Glutamatergic neuron (in vitro differentiated cells): ENCODE results near the gene TMEM134. TPM values are rescaled to one million over a fixed set of nuclear protein-coding genes. Genes with fewer than 3 reads are reported as not detected.

Experiments used
- DNase-seq: peaks from one replicate; pipeline ENCODE4 v3.0.0; 2022
- H3K27ac Mint-ChIP-seq: one replicate; pipeline ENCODE4 v1.8.0; 2020; ENCODE audit warnings: mild to moderate bottlenecking, mixed read lengths, inconsistent platforms; ENCODE audit not compliant: unreplicated experiment
- H3K27me3 Mint-ChIP-seq: one replicate; pipeline ENCODE4 v1.8.0; 2020; ENCODE audit warnings: mild to moderate bottlenecking, moderate library complexity, mixed read lengths, inconsistent platforms; ENCODE audit not compliant: unreplicated experiment
- H3K36me3 Mint-ChIP-seq: one replicate; pipeline ENCODE4 v1.8.0; 2020; ENCODE audit warnings: mild to moderate bottlenecking, mixed read lengths, inconsistent platforms; ENCODE audit not compliant: unreplicated experiment
- H3K4me1 Mint-ChIP-seq: one replicate; pipeline ENCODE4 v1.8.0; 2020; ENCODE audit warnings: mild to moderate bottlenecking, low read depth, mixed read lengths, inconsistent platforms; ENCODE audit not compliant: unreplicated experiment
- H3K4me3 Mint-ChIP-seq: one replicate; pipeline ENCODE4 v1.8.0; 2020; ENCODE audit warnings: mild to moderate bottlenecking, mixed read lengths, inconsistent platforms; ENCODE audit not compliant: unreplicated experiment
- H3K9me3 Mint-ChIP-seq: one replicate; pipeline ENCODE4 v1.8.0; 2020; ENCODE audit warnings: mild to moderate bottlenecking, moderate library complexity, mixed read lengths, inconsistent platforms; ENCODE audit not compliant: unreplicated experiment
- total RNA-seq: library from RNA; stranded (reverse); fragmentation: NEBNext Ultra II Directional; extraction: Animal tissue kit (Norgen Biotek cat#: 25700); gene quantifications from one replicate; pipeline ENCODE4 v1.2.1, GENCODE V29; 2021; ENCODE audit not compliant: unreplicated experiment
- TF ChIP-seq, protein P1 (sequence below): fragments of 200-600 bp; sonication (generic); IDR thresholded peaks from one replicate; pipeline ENCODE4 v1.5.0; 2021; ENCODE audit not compliant: partially characterized antibody, unreplicated experiment

TMEM134 gene
- total RNA-seq, 1 donor from 2014 or later: 41.9 TPM

- peak overlapping the region; percentile 59 for H3K27ac Mint-ChIP-seq
- peaks cover 2% of the 10 kb centered on the region for H3K4me1 Mint-ChIP-seq
- TF ChIP-seq, protein P1, sequence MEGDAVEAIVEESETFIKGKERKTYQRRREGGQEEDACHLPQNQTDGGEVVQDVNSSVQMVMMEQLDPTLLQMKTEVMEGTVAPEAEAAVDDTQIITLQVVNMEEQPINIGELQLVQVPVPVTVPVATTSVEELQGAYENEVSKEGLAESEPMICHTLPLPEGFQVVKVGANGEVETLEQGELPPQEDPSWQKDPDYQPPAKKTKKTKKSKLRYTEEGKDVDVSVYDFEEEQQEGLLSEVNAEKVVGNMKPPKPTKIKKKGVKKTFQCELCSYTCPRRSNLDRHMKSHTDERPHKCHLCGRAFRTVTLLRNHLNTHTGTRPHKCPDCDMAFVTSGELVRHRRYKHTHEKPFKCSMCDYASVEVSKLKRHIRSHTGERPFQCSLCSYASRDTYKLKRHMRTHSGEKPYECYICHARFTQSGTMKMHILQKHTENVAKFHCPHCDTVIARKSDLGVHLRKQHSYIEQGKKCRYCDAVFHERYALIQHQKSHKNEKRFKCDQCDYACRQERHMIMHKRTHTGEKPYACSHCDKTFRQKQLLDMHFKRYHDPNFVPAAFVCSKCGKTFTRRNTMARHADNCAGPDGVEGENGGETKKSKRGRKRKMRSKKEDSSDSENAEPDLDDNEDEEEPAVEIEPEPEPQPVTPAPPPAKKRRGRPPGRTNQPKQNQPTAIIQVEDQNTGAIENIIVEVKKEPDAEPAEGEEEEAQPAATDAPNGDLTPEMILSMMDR: no peak
- no peaks in the 10 kb centered on the region for H3K36me3 Mint-ChIP-seq
- peaks cover 2% of the 10 kb centered on the region for H3K9me3 Mint-ChIP-seq
- peak overlapping the region; percentile 87 for H3K4me3 Mint-ChIP-seq
- H3K27me3 Mint-ChIP-seq: peaks cover 16% of the 10 kb centered on the region
- no peak for DNase-seq
Measured at GRCh38 chr11:67441731-67442351, 27.2 kb downstream of the TMEM134 start.

GRCh38 chr11:67441098-67441563 is 27.9 kb downstream of the TMEM134 start:
- H3K36me3 Mint-ChIP-seq: no peaks in the 10 kb centered on the region
- peaks cover 7% of the 10 kb centered on the region for H3K4me1 Mint-ChIP-seq
- peaks cover 3% of the 10 kb centered on the region for H3K9me3 Mint-ChIP-seq
- H3K4me3 Mint-ChIP-seq: no peak overlapping the region
- peaks cover 16% of the 10 kb centered on the region for H3K27me3 Mint-ChIP-seq
- no peak overlapping the region for H3K27ac Mint-ChIP-seq
- TF ChIP-seq, protein P1: no peak
- no peak for DNase-seq

GRCh38 chr11:67440229-67441097 is 28.6 kb downstream of the TMEM134 start:
- Mint-ChIP-seq H3K27me3 (peaks cover 18% of the 10 kb centered on the region), H3K4me3 (no peak overlapping the region), H3K36me3 (no peaks in the 10 kb centered on the region), H3K4me1 (peaks cover 7% of the 10 kb centered on the region), H3K9me3 (peaks cover 3% of the 10 kb centered on the region), H3K27ac (no peak overlapping the region)
- TF ChIP-seq, protein P1: no peak
- DNase-seq: no peak

DNA sequence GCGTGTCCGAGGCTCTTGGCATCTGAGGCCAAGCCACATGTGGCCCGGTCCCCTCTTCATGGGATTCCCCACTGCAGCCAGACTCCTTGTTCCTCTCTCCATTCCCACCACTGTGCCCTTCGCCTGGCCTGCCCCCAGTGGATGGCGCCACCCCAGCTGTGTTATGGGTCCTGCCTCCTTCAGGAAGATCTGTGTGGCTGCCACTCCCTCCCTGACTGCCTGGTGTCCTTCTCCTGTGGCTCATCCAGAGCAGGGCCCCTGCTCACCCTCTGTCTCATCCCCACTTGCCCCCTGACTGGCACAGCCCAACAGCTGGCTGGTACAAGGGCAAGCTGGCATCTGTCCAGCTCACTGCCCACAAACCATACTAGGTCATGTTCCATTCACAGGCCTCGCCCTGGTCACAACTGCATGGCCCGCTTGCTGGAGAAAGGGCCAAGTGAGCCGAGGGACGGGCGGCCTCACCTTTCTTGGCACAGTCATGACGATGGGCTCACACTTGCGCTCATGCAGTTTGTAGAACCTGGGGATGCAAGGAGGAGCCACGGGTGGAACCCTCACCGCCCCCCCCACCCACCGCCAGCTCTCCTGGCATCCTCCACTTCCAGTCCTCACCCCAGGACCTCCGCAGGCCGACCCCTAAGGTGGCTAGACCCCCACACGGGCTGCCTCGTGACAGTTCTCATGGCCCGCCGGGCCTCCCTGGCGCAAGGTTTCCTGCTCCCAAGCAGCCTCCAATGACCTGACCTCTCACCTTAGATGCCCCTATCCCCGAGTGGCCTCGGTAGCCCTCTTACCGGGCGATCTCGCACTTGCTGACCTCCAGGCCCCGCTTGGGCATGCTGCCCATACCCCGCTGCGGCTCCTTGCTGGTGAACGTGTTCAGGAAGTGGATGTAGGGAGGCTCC is 29.5 kb downstream of the TMEM134 start:
- Mint-ChIP-seq H3K27ac (peak overlapping the region; percentile 73), H3K36me3 (no peaks in the 10 kb centered on the region), H3K9me3 (peaks cover 3% of the 10 kb centered on the region), H3K4me1 (peaks cover 7% of the 10 kb centered on the region), H3K27me3 (peaks cover 20% of the 10 kb centered on the region), H3K4me3 (no peak overlapping the region)
- no peak for DNase-seq
- TF ChIP-seq, protein P1: no peak
